OCI-LY7 (cell line): ENCODE measurements around the gene SREBF1. TPM values are rescaled to one million over a fixed set of nuclear protein-coding genes. Genes with fewer than 3 reads are reported as not detected.

Experiments
- BruUV-seq: library from RNA; stranded (reverse); fragments of 400-500 nt; replicated peaks from 2 replicates; lab custom pipeline; 2021; lab: Mats Ljungman, UMichigan
- CTCF ChIA-PET: fragments of 300-600 bp; sonication (Branson Sonifier 250); formaldehyde crosslinking; loops from one replicate; lab custom pipeline; 2022; ENCODE audit warnings: antibody characterized with exemption; ENCODE audit not compliant: unreplicated experiment; lab: Charles Lee
- POLR2A ChIA-PET: fragments of 300-600 bp; sonication (Branson Sonifier 250); formaldehyde crosslinking; loops from one replicate; lab custom pipeline; 2022; ENCODE audit warnings: antibody characterized with exemption; lab: Charles Lee
- DNase-seq: peaks from one replicate; pipeline ENCODE4 v3.0.0-alpha.2; 2015; ENCODE audit warnings: low spot score
- H2AFZ ChIP-seq: fragments of 200-600 bp; sonication (generic), shearing (Covaris generic); 2 replicates; pipeline ENCODE4 v1.6.1; 2014; ENCODE audit warnings: mild to moderate bottlenecking, antibody characterized with exemption, low read length, moderate library complexity
- H3K27ac ChIP-seq: fragments of 200-600 bp; sonication (generic); 2 replicates; pipeline ENCODE4 v1.5.1; 2014; ENCODE audit warnings: mixed run types, low read depth, mild to moderate bottlenecking, moderate library complexity, low read length, inconsistent platforms; ENCODE audit not compliant: poor library complexity, severe bottlenecking
- H3K36me3 ChIP-seq: fragments of 200-600 bp; sonication (generic); 2 replicates; pipeline ENCODE4 v1.6.1; 2014; ENCODE audit warnings: mild to moderate bottlenecking, antibody characterized with exemption, low read length, moderate library complexity, mixed read lengths; ENCODE audit not compliant: insufficient read depth
- H3K4me1 ChIP-seq: fragments of 200-600 bp; sonication (generic); 2 replicates; pipeline ENCODE4 v1.5.1; 2014; ENCODE audit warnings: mild to moderate bottlenecking, low read length; ENCODE audit not compliant: insufficient read depth, poor library complexity, severe bottlenecking
- H3K4me2 ChIP-seq: fragments of 200-600 bp; sonication (generic); 2 replicates; pipeline ENCODE4 v1.6.1; 2014; ENCODE audit warnings: mild to moderate bottlenecking, low read length
- H3K4me3 ChIP-seq: fragments of 200-600 bp; sonication (generic); 2 replicates; pipeline ENCODE4 v1.5.1; 2014; ENCODE audit warnings: mild to moderate bottlenecking, low read depth, low read length; ENCODE audit not compliant: poor library complexity, severe bottlenecking
- H3K79me2 ChIP-seq: fragments of 200-600 bp; sonication (generic); 2 replicates; pipeline ENCODE4 v1.6.1; 2016; ENCODE audit warnings: low read depth, mild to moderate bottlenecking, low read length, moderate library complexity, mixed read lengths; ENCODE audit not compliant: insufficient read depth
- H3K9me2 ChIP-seq: fragments of 200-600 bp; sonication (generic); 2 replicates; pipeline ENCODE4 v1.6.1; 2016; ENCODE audit warnings: mild to moderate bottlenecking, low read length, mixed read lengths; ENCODE audit not compliant: insufficient read depth
- H3K9me3 ChIP-seq: fragments of 200-600 bp; sonication (generic); 2 replicates; pipeline ENCODE4 v1.6.1; 2014; ENCODE audit warnings: mild to moderate bottlenecking, mixed run types, low read length, mixed read lengths
- H4K20me1 ChIP-seq: fragments of 200-600 bp; sonication (generic); 2 replicates; pipeline ENCODE4 v1.6.1; 2014; ENCODE audit warnings: mild to moderate bottlenecking, antibody characterized with exemption, low read length, moderate library complexity, mixed read lengths; ENCODE audit not compliant: insufficient read depth
- CTCF ChIP-seq: fragments of 200-600 bp; sonication (generic); conservative IDR thresholded peaks from 2 replicates; pipeline ENCODE4 v1.5.1; 2014; ENCODE audit warnings: mild to moderate bottlenecking, antibody characterized with exemption, low read length, moderate library complexity, mixed read lengths
- EZH2phosphoT487 ChIP-seq: fragments of 200-600 bp; sonication (generic); IDR thresholded peaks from 2 replicates; pipeline ENCODE4 v1.6.1; 2018; ENCODE audit warnings: low read depth, borderline replicate concordance, mild to moderate bottlenecking, mixed run types, antibody characterized with exemption, low read length, moderate library complexity, mixed read lengths
- intact Hi-C: fragments of 100-400 bp; cut with micrococcal nuclease; formaldehyde crosslinking; loops from one replicate; pipeline ENCODE4 v1.10.0; 2022; ENCODE audit not compliant: unreplicated experiment
- total RNA-seq, 2 experiments: library from RNA; depleted of rRNA in 1 of 2; stranded (reverse); fragments of >200 nt in 1 of 2; shearing (Covaris generic) in 1 of 2; gene quantifications; 2 replicates each; pipeline ENCODE4 v1.2.3, GENCODE V29; 2014 to 2022

The SREBF1 gene
- total RNA-seq, 2 experiments from 2014 or later, result 70.4 to 187 TPM

DNA sequence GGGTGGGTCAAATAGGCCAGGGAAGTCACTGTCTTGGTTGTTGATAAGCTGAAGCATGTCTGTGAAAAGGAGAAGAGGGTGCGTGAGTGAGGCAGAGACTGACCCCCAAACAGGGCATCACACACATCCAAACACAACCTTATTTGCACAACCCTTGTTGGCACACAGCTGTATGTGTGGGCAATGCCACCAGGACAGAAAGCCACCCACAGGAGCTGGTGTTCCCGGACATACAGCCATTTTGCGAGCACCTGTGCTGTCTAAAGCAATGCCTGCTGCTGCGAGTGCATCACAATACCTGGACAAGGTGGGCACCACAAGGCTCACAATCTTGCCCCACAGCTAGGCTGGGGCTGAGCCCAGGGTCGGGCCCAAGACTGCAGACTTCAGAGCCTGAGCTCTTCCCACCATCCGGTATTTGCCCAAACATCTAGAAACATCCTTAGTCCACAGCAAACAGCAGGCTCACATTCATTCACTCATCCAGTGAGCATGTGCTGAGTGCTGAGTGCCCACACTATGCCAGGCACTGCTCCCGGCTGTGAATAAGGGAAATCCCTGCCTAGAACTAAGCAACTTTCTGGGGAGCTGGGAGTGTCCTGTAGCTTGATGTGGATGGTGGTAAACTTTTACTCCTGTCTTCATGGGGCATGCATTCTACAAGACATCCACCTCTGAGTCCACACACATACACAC lies 16.2 kb downstream of the SREBF1 start:
- Histone ChIP-seq H3K9me2 (no peaks in the 10 kb centered on the region), H3K4me3 (peak overlapping the region; percentile 77), H3K27ac (no peak overlapping the region), H3K4me2 (peak overlapping the region; percentile 91), H2AFZ (no peak overlapping the region), H3K9me3 (no peaks in the 10 kb centered on the region), H3K79me2 (peaks cover 42% of the 10 kb centered on the region), H3K36me3 (peaks cover 67% of the 10 kb centered on the region), H3K4me1 (peaks cover 57% of the 10 kb centered on the region), H4K20me1 (peaks cover 21% of the 10 kb centered on the region; the same call in 1 of the 2 replicates)
- no TSS peak for BruUV-seq
- no peak for DNase-seq
- POLR2A ChIA-PET, result interaction anchor here (0.9 to 1.7 kb wide), 3 partner anchors 15 to 138 kb away, joined by 3 to 8 read pairs (median 3); partner anchors contain the start of gene SREBF1
- CTCF ChIA-PET, result interaction anchor here (1.1 kb wide), 1 partner anchor 16 kb away, joined by 3 read pairs; the partner anchor contains the start of gene SREBF1
- no peak for TF ChIP-seq CTCF
- TF ChIP-seq EZH2phosphoT487, result no peak
- intact Hi-C loops, result loop anchor here (5.0 kb wide), 1 partner anchor 217 kb away; the partner anchor contains the start of genes ATPAF2 and GID4

- peaks cover 21% of the 10 kb centered on the region; the same call in 1 of the 2 replicates for H4K20me1 ChIP-seq
Measured at GRCh38 chr17:17820046-17820445, 16.7 kb downstream of the SREBF1 start.

More at GRCh38 chr17:17820046-17820445, 16.7 kb downstream of the SREBF1 start:
- Histone ChIP-seq H3K9me3 (no peaks in the 10 kb centered on the region), H3K4me1 (peaks cover 51% of the 10 kb centered on the region), H2AFZ (no peak overlapping the region), H3K4me3 (no peak overlapping the region), H3K27ac (no peak overlapping the region), H3K9me2 (no peaks in the 10 kb centered on the region), H3K36me3 (peaks cover 73% of the 10 kb centered on the region), H3K79me2 (peaks cover 41% of the 10 kb centered on the region), H3K4me2 (peak overlapping the region; percentile 91; the same call in 1 of the 2 replicates)
- POLR2A ChIA-PET, result interaction anchor here (0.7 to 1.7 kb wide), 4 partner anchors 13 to 138 kb away, joined by 3 to 8 read pairs (median 3); partner anchors contain the start of gene SREBF1
- no peak for DNase-seq
- CTCF ChIA-PET, result interaction anchor here (1.1 kb wide), 1 partner anchor 17 kb away, joined by 3 read pairs; the partner anchor contains the start of gene SREBF1
- TF ChIP-seq CTCF, result no peak
- TF ChIP-seq EZH2phosphoT487, result no peak
- no TSS peak for BruUV-seq
- intact Hi-C loops, result loop anchor here (5.0 kb wide), 1 partner anchor 217 kb away; the partner anchor contains the start of genes ATPAF2 and GID4
